A549 (cell line): Measurements from ENCODE around the gene FAM174C. TPM values are rescaled to one million over a fixed set of nuclear protein-coding genes. Genes with fewer than 3 reads are reported as not detected.

Experiments
- ATAC-seq, 2 experiments: fragments of 200-7000 bp in 1 of 2; fragments of >200 bp in 1 of 2; cut with Nextera tagmentation in 1 of 2; cut with Tn5 transposase in 1 of 2; 3 replicates each; pipeline versions ENCODE4 v1.8.0 to v1.9.1; 2018 to 2020; ENCODE audit warnings: mild to moderate bottlenecking in 1 of 2, moderate library complexity in 1 of 2
- CTCF ChIA-PET: fragments of 300-600 bp; sonication (Branson Sonifier 250); formaldehyde crosslinking; extraction: SDS; loops from one replicate; lab custom pipeline; 2021; ENCODE audit warnings: antibody characterized with exemption, inconsistent platforms; lab: Yijun Ruan, JAX
- POLR2A ChIA-PET: fragments of 350-600 bp; formaldehyde crosslinking; extraction: SDS; loops from one replicate; lab custom pipeline; 2021; ENCODE audit warnings: antibody characterized with exemption, inconsistent platforms; lab: Yijun Ruan, JAX
- DNase-seq, 2 experiments: peaks; one replicate each; pipeline versions ENCODE4 v3.0.0 to v3.0.0-alpha.2; 2011 to 2016; ENCODE audit warnings: low read depth in 1 of 2, low spot score in 1 of 2
- FAIRE-seq: peaks from 2 replicates; lab custom pipeline; 2011; peaks lifted over from hg19 to GRCh38; lab: Jason Lieb, UNC
- H3K27ac ChIP-seq, 2 experiments: fragments of >200 bp; sonication (Bioruptor Twin); formaldehyde crosslinking; 3 replicates each; pipeline ENCODE4 v1.5.1; 2016 to 2017
- H3K4me1 ChIP-seq: fragments of >200 bp; sonication (Bioruptor Twin); formaldehyde crosslinking; 3 replicates; pipeline ENCODE4 v1.6.1; 2016
- H3K4me2 ChIP-seq: fragments of >200 bp; sonication (Bioruptor Twin); formaldehyde crosslinking; 3 replicates; pipeline ENCODE4 v1.6.1; 2016
- H3K4me3 ChIP-seq: fragments of >200 bp; sonication (Bioruptor Twin); formaldehyde crosslinking; 3 replicates; pipeline ENCODE4 v1.5.1; 2016
- H3K9me3 ChIP-seq: fragments of >200 bp; sonication (Bioruptor Twin); formaldehyde crosslinking; 3 replicates; pipeline ENCODE4 v1.6.1; 2016
- BHLHE40 ChIP-seq: IDR thresholded peaks from 2 replicates; pipeline ENCODE4 v1.6.1; 2012; ENCODE audit warnings: low read depth, low read length, inconsistent platforms
- CEBPB ChIP-seq, 2 experiments: fragments of >200 bp in 1 of 2; sonication (Bioruptor Twin) in 1 of 2; formaldehyde crosslinking in 1 of 2; IDR thresholded peaks; 2 replicates each; pipeline ENCODE4 v1.6.1; 2012 to 2016
- ESRRA ChIP-seq: fragments of 150-350 bp; IDR thresholded peaks from 2 replicates; pipeline ENCODE4 v1.6.1; 2014; ENCODE audit warnings: mild to moderate bottlenecking, low read length, borderline replicate concordance
- FOSL2 ChIP-seq, 2 experiments: fragments of 450-650 bp in 1 of 2; fragments of >200 bp in 1 of 2; sonication (Bioruptor Twin) in 1 of 2; formaldehyde crosslinking; IDR thresholded peaks; 2 replicates each; pipeline versions ENCODE4 v1.5.0 to v1.6.1; 2016 to 2020; ENCODE audit warnings: mild to moderate bottlenecking in 1 of 2, moderate library complexity in 1 of 2
- GATA3 ChIP-seq: IDR thresholded peaks from 2 replicates; pipeline ENCODE4 v1.6.1; 2012; ENCODE audit warnings: borderline replicate concordance
- HEYL ChIP-seq: fragments of 250-450 bp; sonication (Bioruptor Pico); IDR thresholded peaks from 2 replicates; pipeline ENCODE4 v1.8.0; 2021; ENCODE audit warnings: mild to moderate bottlenecking, moderate library complexity
- HOXB5 ChIP-seq: fragments of 250-450 bp; sonication (Bioruptor Pico); IDR thresholded peaks from 2 replicates; pipeline ENCODE4 v1.5.0; 2020; ENCODE audit warnings: mild to moderate bottlenecking, moderate library complexity
- JUN ChIP-seq, 2 experiments: fragments of >200 bp; sonication (Bioruptor Twin); formaldehyde crosslinking; IDR thresholded peaks; 2 replicates in 1 of 2; 3 replicates in 1 of 2; pipeline ENCODE4 v1.6.1; 2016 to 2017
- MYC ChIP-seq: IDR thresholded peaks from 2 replicates; pipeline ENCODE4 v1.6.1; 2012; ENCODE audit warnings: mild to moderate bottlenecking, inconsistent platforms, low read length, improper control_type of control experiment, borderline replicate concordance
- NPAS2 ChIP-seq: fragments of 250-450 bp; sonication (Bioruptor Pico); IDR thresholded peaks from 2 replicates; pipeline ENCODE4 v1.8.0; 2022; ENCODE audit warnings: mild to moderate bottlenecking, moderate library complexity, borderline replicate concordance
- POLR2A ChIP-seq: IDR thresholded peaks from 2 replicates; pipeline ENCODE4 v1.6.1; 2012; ENCODE audit warnings: mild to moderate bottlenecking, low read length
- SREBF2 ChIP-seq: fragments of 450-650 bp; IDR thresholded peaks from 2 replicates; pipeline ENCODE4 v1.6.1; 2014; ENCODE audit warnings: mild to moderate bottlenecking, moderate library complexity
- TFCP2L1 ChIP-seq: fragments of 250-450 bp; sonication (Bioruptor Pico); IDR thresholded peaks from 2 replicates; pipeline ENCODE4 v1.5.0; 2021; ENCODE audit warnings: mild to moderate bottlenecking
- TP53 ChIP-seq: fragments of 250-450 bp; sonication (Bioruptor Pico); IDR thresholded peaks from 2 replicates; pipeline ENCODE4 v1.5.0; 2021; ENCODE audit warnings: mild to moderate bottlenecking, moderate library complexity
- WGBS: methylation state at CpG from one replicate; pipeline ENCODE4 v1.1.6; 2017; ENCODE audit errors: missing lambda C conversion rate; 5-methylcytosine and 5-hydroxymethylcytosine counted together
- polyA minus RNA-seq: library from RNA; depleted of rRNA, polyadenylated mRNA; stranded (reverse); fragments of >200 nt; gene quantifications from 2 replicates; pipeline ENCODE4 v1.2.3, GENCODE V29; 2011; rRNA and poly(A)+ RNA removed
- polyA plus RNA-seq, 4 experiments: library from polyadenylated mRNA; depleted of rRNA in 3 of 4; stranded (reverse); fragments of >200 nt; fragmentation: RNase III in 1 of 4; extraction: RNeasy Plus Mini Kit Qiagen cat#74134 plus additional on column Dnase treatment in 1 of 4; gene quantifications; 2 replicates in 3 of 4; 3 replicates in 1 of 4; pipeline ENCODE4 v1.2.3, GENCODE V29; 2011 to 2017
- TF ChIP-seq, protein P1 (sequence below): IDR thresholded peaks from 2 replicates; pipeline ENCODE4 v1.6.1; 2012
- TF ChIP-seq, protein P2 (sequence below): IDR thresholded peaks from 2 replicates; pipeline ENCODE4 v1.6.1; 2012
- TF ChIP-seq, protein P3 (sequence below): fragments of >200 bp; sonication (Bioruptor Twin); formaldehyde crosslinking; IDR thresholded peaks from 3 replicates; pipeline ENCODE4 v1.6.1; 2016
- TF ChIP-seq, protein P4 (sequence below): fragments of >200 bp; sonication (Bioruptor Twin); formaldehyde crosslinking; IDR thresholded peaks from 3 replicates; pipeline ENCODE4 v1.5.1; 2016
- TF ChIP-seq, protein P5 (sequence below): fragments of >200 bp; sonication (Bioruptor Twin); formaldehyde crosslinking; IDR thresholded peaks from 2 replicates; pipeline ENCODE4 v1.6.1; 2016
- TF ChIP-seq, protein P6 (sequence below): fragments of 450-650 bp; IDR thresholded peaks from 2 replicates; pipeline ENCODE4 v1.6.1; 2014; ENCODE audit warnings: antibody characterized with exemption
- TF ChIP-seq, protein P7 (sequence below): fragments of 250-450 bp; sonication (Bioruptor Pico); IDR thresholded peaks from 2 replicates; pipeline ENCODE4 v1.5.0; 2020; ENCODE audit warnings: low read depth, mild to moderate bottlenecking, moderate library complexity

FAM174C gene
- polyA plus RNA-seq (2011; rRNA removed) (22.7 and 24.8 TPM in 2 replicates), polyA plus RNA-seq (2017; fragmentation: RNase III; extraction: RNeasy Plus Mini Kit Qiagen cat#74134 plus additional on column Dnase treatment) (35.6 to 37.6 TPM (median 37.1 TPM) in 3 replicates), polyA minus RNA-seq (5.3 and 6.7 TPM in 2 replicates)
- 96.5 and 113 TPM in 2 replicates for polyA plus RNA-seq (2012; cell fraction: cytosol; rRNA removed)
- polyA plus RNA-seq (2012; cell fraction: nucleus; rRNA removed), result 61.6 and 78.1 TPM in 2 replicates

DNA sequence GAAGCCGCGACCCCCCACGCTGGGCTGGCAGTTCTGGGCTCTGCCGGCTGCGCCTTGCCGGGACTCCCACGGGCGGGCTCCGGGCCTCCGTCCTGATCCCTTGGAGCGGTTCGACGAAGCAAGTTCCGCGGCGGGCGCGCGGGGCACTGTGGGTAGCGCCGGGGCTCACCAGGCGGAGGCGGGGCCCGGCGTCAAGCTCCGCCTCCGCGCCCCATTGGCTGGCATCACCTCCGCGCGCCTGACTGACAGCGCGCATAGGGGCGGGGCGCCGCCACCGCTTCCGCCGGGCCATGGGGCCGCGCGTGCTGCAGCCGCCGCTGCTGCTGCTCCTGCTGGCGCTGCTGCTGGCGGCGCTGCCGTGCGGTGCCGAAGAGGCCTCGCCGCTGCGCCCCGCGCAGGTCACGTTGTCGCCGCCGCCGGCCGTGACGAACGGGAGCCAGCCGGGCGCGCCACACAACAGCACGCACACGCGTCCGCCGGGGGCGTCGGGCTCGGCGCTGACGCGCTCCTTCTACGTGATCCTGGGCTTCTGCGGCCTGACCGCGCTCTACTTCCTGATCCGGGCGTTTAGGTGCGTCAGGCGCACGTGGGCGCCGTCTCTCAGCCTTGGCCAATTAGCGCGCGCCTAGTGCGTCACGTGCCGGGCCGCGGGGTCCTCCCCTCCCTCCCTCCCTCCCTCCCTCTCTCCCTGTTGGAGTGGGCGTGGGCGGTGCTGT is at the start of gene FAM174C:
Gene FAM174C, plus strand, starts transcription at position 271 of the 716 bp plus-strand sequence. Its CDS starts 20 bp downstream, at position 291.
- DNase-seq (peak; percentile 81 to 97), ATAC-seq (peak; percentile 78 to 79), FAIRE-seq (no peak)
- no peaks in the 10 kb centered on the region for H3K9me3 ChIP-seq
- H3K4me3 ChIP-seq, result peak within 1 kb of the TSS; percentile 80
- H3K4me1 ChIP-seq, result peaks cover 43% of the 10 kb centered on the region
- CTCF ChIA-PET, result interaction anchor here (0.9 to 5.3 kb wide), 3 partner anchors 9 to 170 kb away, joined by 3 to 39 read pairs (median 3); no protein-coding TSS in a partner anchor
- H3K27ac ChIP-seq, result peak within 1 kb of the TSS; percentile 96 to 100
- 0% methylated on average over 20 of the region's 98 CpGs for WGBS
- POLR2A ChIA-PET, result interaction anchor here (0.6 to 1.0 kb wide), 13 partner anchors 9 to 215 kb away, joined by 3 to 13 read pairs (median 3); partner anchors contain the start of gene REEP6
- TF ChIP-seq, protein P1, sequence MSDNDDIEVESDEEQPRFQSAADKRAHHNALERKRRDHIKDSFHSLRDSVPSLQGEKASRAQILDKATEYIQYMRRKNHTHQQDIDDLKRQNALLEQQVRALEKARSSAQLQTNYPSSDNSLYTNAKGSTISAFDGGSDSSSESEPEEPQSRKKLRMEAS, result peak; percentile 70
- TF ChIP-seq, protein P2, sequence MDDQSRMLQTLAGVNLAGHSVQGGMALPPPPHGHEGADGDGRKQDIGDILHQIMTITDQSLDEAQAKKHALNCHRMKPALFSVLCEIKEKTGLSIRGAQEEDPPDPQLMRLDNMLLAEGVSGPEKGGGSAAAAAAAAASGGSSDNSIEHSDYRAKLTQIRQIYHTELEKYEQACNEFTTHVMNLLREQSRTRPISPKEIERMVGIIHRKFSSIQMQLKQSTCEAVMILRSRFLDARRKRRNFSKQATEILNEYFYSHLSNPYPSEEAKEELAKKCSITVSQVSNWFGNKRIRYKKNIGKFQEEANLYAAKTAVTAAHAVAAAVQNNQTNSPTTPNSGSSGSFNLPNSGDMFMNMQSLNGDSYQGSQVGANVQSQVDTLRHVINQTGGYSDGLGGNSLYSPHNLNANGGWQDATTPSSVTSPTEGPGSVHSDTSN, result peak; percentile 87
- TF ChIP-seq NPAS2 (0 out of 2 replicates have a peak, but pooled peaks have one; percentile 35), JUN (IDR thresholded peaks at IDR 0.05) (peak; percentile 98 to 99), HEYL (CRISPR knock-in tag) (no peak), BHLHE40 (peak; percentile 56), TP53 (CRISPR knock-in tag) (0 out of 2 replicates have a peak, but pooled peaks have one; percentile 23), TFCP2L1 (CRISPR knock-in tag) (no peak), MYC (peak; percentile 69; the same call in 1 of the 2 replicates), HOXB5 (0 out of 2 replicates have a peak, but pooled peaks have one; percentile 60), GATA3 (peak; percentile 40; the same call in 1 of the 2 replicates), CEBPB (IDR thresholded peaks at IDR 0.05) (no peak), POLR2A (peak; percentile 85), FOSL2 (IDR thresholded peaks at IDR 0.05) (no peak), FOSL2 (CRISPR knock-in tag; IDR thresholded peaks at IDR 0.05) (peak; percentile 33; the same call in 1 of the 2 replicates), SREBF2 (no peak), ESRRA (no peak)
- TF ChIP-seq, protein P3, sequence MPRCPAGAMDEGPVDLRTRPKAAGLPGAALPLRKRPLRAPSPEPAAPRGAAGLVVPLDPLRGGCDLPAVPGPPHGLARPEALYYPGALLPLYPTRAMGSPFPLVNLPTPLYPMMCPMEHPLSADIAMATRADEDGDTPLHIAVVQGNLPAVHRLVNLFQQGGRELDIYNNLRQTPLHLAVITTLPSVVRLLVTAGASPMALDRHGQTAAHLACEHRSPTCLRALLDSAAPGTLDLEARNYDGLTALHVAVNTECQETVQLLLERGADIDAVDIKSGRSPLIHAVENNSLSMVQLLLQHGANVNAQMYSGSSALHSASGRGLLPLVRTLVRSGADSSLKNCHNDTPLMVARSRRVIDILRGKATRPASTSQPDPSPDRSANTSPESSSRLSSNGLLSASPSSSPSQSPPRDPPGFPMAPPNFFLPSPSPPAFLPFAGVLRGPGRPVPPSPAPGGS, result peak; percentile 86; the same call in 2 of the 3 replicates
- TF ChIP-seq, protein P4, sequence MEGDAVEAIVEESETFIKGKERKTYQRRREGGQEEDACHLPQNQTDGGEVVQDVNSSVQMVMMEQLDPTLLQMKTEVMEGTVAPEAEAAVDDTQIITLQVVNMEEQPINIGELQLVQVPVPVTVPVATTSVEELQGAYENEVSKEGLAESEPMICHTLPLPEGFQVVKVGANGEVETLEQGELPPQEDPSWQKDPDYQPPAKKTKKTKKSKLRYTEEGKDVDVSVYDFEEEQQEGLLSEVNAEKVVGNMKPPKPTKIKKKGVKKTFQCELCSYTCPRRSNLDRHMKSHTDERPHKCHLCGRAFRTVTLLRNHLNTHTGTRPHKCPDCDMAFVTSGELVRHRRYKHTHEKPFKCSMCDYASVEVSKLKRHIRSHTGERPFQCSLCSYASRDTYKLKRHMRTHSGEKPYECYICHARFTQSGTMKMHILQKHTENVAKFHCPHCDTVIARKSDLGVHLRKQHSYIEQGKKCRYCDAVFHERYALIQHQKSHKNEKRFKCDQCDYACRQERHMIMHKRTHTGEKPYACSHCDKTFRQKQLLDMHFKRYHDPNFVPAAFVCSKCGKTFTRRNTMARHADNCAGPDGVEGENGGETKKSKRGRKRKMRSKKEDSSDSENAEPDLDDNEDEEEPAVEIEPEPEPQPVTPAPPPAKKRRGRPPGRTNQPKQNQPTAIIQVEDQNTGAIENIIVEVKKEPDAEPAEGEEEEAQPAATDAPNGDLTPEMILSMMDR, result no peak
- TF ChIP-seq, protein P5, sequence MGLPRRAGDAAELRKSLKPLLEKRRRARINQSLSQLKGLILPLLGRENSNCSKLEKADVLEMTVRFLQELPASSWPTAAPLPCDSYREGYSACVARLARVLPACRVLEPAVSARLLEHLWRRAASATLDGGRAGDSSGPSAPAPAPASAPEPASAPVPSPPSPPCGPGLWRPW, result no peak
- TF ChIP-seq, protein P6, sequence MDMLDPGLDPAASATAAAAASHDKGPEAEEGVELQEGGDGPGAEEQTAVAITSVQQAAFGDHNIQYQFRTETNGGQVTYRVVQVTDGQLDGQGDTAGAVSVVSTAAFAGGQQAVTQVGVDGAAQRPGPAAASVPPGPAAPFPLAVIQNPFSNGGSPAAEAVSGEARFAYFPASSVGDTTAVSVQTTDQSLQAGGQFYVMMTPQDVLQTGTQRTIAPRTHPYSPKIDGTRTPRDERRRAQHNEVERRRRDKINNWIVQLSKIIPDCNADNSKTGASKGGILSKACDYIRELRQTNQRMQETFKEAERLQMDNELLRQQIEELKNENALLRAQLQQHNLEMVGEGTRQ, result peak; percentile 99
- TF ChIP-seq, protein P7, sequence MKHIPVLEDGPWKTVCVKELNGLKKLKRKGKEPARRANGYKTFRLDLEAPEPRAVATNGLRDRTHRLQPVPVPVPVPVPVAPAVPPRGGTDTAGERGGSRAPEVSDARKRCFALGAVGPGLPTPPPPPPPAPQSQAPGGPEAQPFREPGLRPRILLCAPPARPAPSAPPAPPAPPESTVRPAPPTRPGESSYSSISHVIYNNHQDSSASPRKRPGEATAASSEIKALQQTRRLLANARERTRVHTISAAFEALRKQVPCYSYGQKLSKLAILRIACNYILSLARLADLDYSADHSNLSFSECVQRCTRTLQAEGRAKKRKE (CRISPR knock-in tag), result 0 out of 2 replicates have a peak, but pooled peaks have one; percentile 65
- TF ChIP-seq, all 56 proteins: peak for 14
- peak within 1 kb of the TSS; percentile 99 for H3K4me2 ChIP-seq
